Skeletal muscle tissue (tissue), 4 donors: ENCODE results near the gene EIF2S1. TPM values are rescaled to one million over a fixed set of nuclear protein-coding genes. Genes with fewer than 3 reads are reported as not detected.
"Not testable (repeated sequence)": the region's sequence is repeated elsewhere in the genome, so short reads cannot be mapped to it uniquely, and the experiment has no call there.

Experiments used
- H3K27ac ChIP-seq: one replicate; pipeline ENCODE4 v1.7.0; 2013; ENCODE audit warnings: mild to moderate bottlenecking, low read depth, low read length, inconsistent platforms
- H3K27me3 ChIP-seq, 3 donors: one replicate each; pipeline ENCODE4 v1.7.0; 2013; ENCODE audit warnings: low read length in 3 of 3; ENCODE audit not compliant: control insufficient read depth in 3 of 3, insufficient read depth in 3 of 3
- H3K36me3 ChIP-seq, 3 donors: one replicate each; pipeline ENCODE4 v1.7.0; 2013; ENCODE audit warnings: low read length in 3 of 3; ENCODE audit not compliant: control insufficient read depth in 3 of 3, insufficient read depth in 3 of 3
- H3K4me1 ChIP-seq, 3 donors: one replicate each; pipeline ENCODE4 v1.7.0; 2013; ENCODE audit warnings: low read length in 3 of 3, mild to moderate bottlenecking in 3 of 3; ENCODE audit not compliant: control insufficient read depth in 3 of 3, insufficient read depth in 3 of 3
- H3K4me3 ChIP-seq, 3 donors: one replicate each; pipeline ENCODE4 v1.7.0; 2013; ENCODE audit warnings: low read length in 3 of 3
- H3K9ac ChIP-seq, 3 donors: one replicate each; pipeline ENCODE4 v1.7.0; 2013; ENCODE audit warnings: low read length in 3 of 3, mild to moderate bottlenecking in 3 of 3, moderate library complexity in 2 of 3, low read depth in 1 of 3
- H3K9me3 ChIP-seq, 3 donors: one replicate each; pipeline ENCODE4 v1.7.0; 2013; ENCODE audit warnings: low read length in 3 of 3; ENCODE audit not compliant: control insufficient read depth in 3 of 3
- total RNA-seq: library from RNA; depleted of rRNA; stranded (reverse); fragments of >200 nt; gene quantifications from one replicate; pipeline ENCODE4 v1.2.3, GENCODE V29; 2014
- donor health status: Osteomylitis.

EIF2S1 gene
- 92.4 TPM for total RNA-seq

- H3K4me1 ChIP-seq, result peaks cover 20 to 38% (median 29%) of the 10 kb centered on the region in 3 donors
- no peaks in the 10 kb centered on the region for H3K27me3 ChIP-seq
These were observed at the start of gene EIF2S1, which contains the start of gene ATP6V1D for GRCh38 chr14:67359775-67360469. Gene EIF2S1 (plus strand): TSS chr14:67360328. CDS start chr14:67364768, 4,440 bp downstream. Gene ATP6V1D (minus strand): TSS chr14:67359804. CDS start chr14:67359698, 106 bp downstream.

GRCh38 chr14:67311868-67312267, 48.3 kb upstream of the EIF2S1 start:
- no peak overlapping the region for H3K27ac ChIP-seq

More at GRCh38 chr14:67359775-67360469, at the start of gene EIF2S1, which contains the start of gene ATP6V1D:
- Histone ChIP-seq H3K9ac (peak within 1 kb of the TSS; percentile 91 to 98 (median 93)), H3K4me3 (peak within 1 kb of the TSS; percentile 92 to 99 (median 94)), H3K36me3 (peaks cover 0 to 4% (median 0%) of the 10 kb centered on the region in 3 donors), H3K9me3 (no peaks in the 10 kb centered on the region), H3K27ac (peak within 1 kb of the TSS; percentile 97)

GRCh38 chr14:67313153-67313552, 47.0 kb upstream of the EIF2S1 start:
- H3K27me3 ChIP-seq, result no peaks in the 10 kb centered on the region

More at GRCh38 chr14:67311868-67312267, 48.3 kb upstream of the EIF2S1 start:
- peaks cover 3 to 17% (median 12%) of the 10 kb centered on the region in 3 donors for H3K36me3 ChIP-seq
- no peaks in the 10 kb centered on the region for H3K27me3 ChIP-seq
- H3K9ac ChIP-seq, result no peak overlapping the region
- H3K4me3 ChIP-seq, result no peak overlapping the region
- H3K9me3 ChIP-seq, result no peaks in the 10 kb centered on the region
- H3K4me1 ChIP-seq, result no peaks in the 10 kb centered on the region

GRCh38 chr14:67317822-67318221, 42.3 kb upstream of the EIF2S1 start:
- Histone ChIP-seq H3K36me3 (peaks cover 0 to 31% (median 8%) of the 10 kb centered on the region in 3 donors), H3K27ac (no peak overlapping the region), H3K9ac (no peak overlapping the region), H3K4me1 (no peaks in the 10 kb centered on the region), H3K9me3 (no peaks in the 10 kb centered on the region), H3K4me3 (no peak overlapping the region), H3K27me3 (no peaks in the 10 kb centered on the region)

More at GRCh38 chr14:67313153-67313552, 47.0 kb upstream of the EIF2S1 start:
- Histone ChIP-seq H3K9me3 (no peaks in the 10 kb centered on the region), H3K4me3 (no peak overlapping the region), H3K9ac (no peak overlapping the region), H3K4me1 (no peaks in the 10 kb centered on the region), H3K36me3 (peaks cover 3 to 20% (median 12%) of the 10 kb centered on the region in 3 donors), H3K27ac (no peak overlapping the region)

- Histone ChIP-seq H3K9ac (no peak overlapping the region), H3K36me3 (peaks cover 2 to 30% (median 9%) of the 10 kb centered on the region in 3 donors), H3K4me1 (no peaks in the 10 kb centered on the region), H3K27me3 (no peaks in the 10 kb centered on the region), H3K27ac (no peak overlapping the region), H3K9me3 (no peaks in the 10 kb centered on the region), H3K4me3 (no peak overlapping the region)
These were observed 41.0 kb upstream of the EIF2S1 start for GRCh38 chr14:67319142-67319541.

GRCh38 chr14:67329666-67330065, 30.5 kb upstream of the EIF2S1 start:
- not testable (repeated sequence) for H3K9ac ChIP-seq, H3K27ac ChIP-seq, H3K9me3 ChIP-seq, H3K4me1 ChIP-seq, H3K27me3 ChIP-seq, H3K4me3 ChIP-seq
- H3K36me3 ChIP-seq, result peaks cover 7 to 28% (median 21%) of the 10 kb centered on the region in 3 donors

GRCh38 chr14:67331368-67332125, 28.6 kb upstream of the EIF2S1 start:
- Histone ChIP-seq H3K9ac (no peak overlapping the region), H3K9me3 (no peaks in the 10 kb centered on the region), H3K4me3 (no peak overlapping the region), H3K36me3 (peaks cover 13 to 39% (median 32%) of the 10 kb centered on the region in 3 donors), H3K27me3 (no peaks in the 10 kb centered on the region), H3K27ac (no peak overlapping the region), H3K4me1 (no peaks in the 10 kb centered on the region)

- no peaks in the 10 kb centered on the region for H3K27me3 ChIP-seq
- no peak overlapping the region for H3K9ac ChIP-seq
- no peak overlapping the region for H3K4me3 ChIP-seq
- no peak overlapping the region for H3K27ac ChIP-seq
- no peaks in the 10 kb centered on the region for H3K4me1 ChIP-seq
- peaks cover 14 to 46% (median 35%) of the 10 kb centered on the region in 3 donors for H3K36me3 ChIP-seq
- H3K9me3 ChIP-seq, result no peaks in the 10 kb centered on the region
These were observed 27.7 kb upstream of the EIF2S1 start for GRCh38 chr14:67332468-67332867.

GRCh38 chr14:67335781-67336180, 24.3 kb upstream of the EIF2S1 start:
- Histone ChIP-seq H3K4me1 (no peaks in the 10 kb centered on the region), H3K9ac (no peak overlapping the region), H3K9me3 (no peaks in the 10 kb centered on the region), H3K36me3 (peaks cover 25 to 72% (median 57%) of the 10 kb centered on the region in 3 donors), H3K27me3 (no peaks in the 10 kb centered on the region), H3K27ac (no peak overlapping the region), H3K4me3 (no peak overlapping the region)

GRCh38 chr14:67341231-67341630, 18.9 kb upstream of the EIF2S1 start:
- not testable (repeated sequence) for H3K4me1 ChIP-seq, H3K9me3 ChIP-seq, H3K27me3 ChIP-seq, H3K27ac ChIP-seq, H3K4me3 ChIP-seq, H3K9ac ChIP-seq
- peaks cover 25 to 60% (median 50%) of the 10 kb centered on the region in 3 donors for H3K36me3 ChIP-seq
